Activated T-cell treated with anti-CD3 and anti-CD28 coated beads for 24 hours (primary cell): ENCODE data around the gene PRSS23.
"Not testable (repeated sequence)": the region's sequence is repeated elsewhere in the genome, so short reads cannot be mapped to it uniquely, and the experiment has no call there.

Source experiments
- DNase-seq: peaks from one replicate; pipeline ENCODE4 v3.0.0-alpha.2; 2020; ENCODE audit warnings: low read depth

Gene PRSS23

DNA sequence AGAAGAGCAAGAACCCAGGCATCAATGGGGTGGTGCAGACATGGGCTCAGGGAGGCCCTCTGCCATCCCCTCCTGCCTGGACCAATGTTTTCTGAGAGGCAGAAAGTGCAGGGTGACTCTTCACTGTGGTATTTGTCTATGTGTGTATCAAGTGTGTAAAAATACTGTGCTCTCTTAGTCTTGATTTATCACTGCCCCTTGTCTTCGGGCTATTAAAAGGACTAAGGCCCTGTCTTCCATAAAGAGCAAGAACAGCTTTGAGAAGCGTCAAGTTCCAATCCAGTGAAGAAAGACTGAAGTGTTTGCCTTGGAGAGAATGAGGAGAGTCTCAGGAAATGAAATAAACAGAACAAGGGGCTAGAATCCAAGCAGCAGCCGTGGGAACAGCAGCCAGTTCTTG is 14.4 kb downstream of the PRSS23 start:
- no peak for DNase-seq

DNA sequence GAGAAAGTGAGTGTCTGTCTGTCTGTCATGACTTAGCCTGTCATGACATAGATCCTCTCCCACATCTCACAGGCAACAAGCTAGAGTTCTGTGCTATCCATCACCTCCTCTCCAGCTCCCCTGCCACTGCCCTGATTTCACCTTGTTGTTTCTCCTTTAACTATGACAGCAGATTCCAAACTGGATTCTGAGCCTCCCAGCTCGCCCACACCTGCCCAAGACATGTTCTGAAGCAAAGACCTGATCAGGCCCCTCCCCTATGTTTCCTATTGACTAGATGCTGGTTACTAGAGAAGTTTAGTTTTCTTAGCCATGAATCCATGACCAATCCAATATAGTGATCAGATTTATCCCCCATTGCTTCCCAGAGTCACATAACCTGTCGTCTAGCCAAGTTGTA is 15.4 kb downstream of the PRSS23 start:
- DNase-seq = no peak

DNA sequence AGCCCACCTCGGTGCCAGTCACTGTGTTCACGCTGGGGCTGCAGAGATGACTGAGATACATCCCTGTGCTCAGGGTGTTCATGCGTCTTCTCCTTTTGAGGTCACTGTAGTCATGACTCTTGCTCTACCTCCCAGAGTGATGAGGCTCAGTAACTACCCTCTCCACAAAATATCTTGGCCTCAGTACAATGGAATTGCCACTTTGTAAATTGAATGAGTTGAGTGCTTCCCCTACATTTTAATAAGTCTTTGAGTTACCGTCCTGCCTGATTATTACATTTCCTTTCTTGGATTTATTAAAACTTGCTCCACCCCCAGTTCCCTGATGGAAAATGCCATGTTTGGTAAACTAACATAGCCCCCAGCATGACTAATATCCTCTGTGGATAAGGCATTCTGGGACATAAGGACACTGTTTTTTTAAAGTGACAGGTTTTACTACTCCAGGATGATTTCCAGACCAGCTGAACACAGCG is 15.9 kb downstream of the PRSS23 start:
- DNase-seq = no peak

DNA sequence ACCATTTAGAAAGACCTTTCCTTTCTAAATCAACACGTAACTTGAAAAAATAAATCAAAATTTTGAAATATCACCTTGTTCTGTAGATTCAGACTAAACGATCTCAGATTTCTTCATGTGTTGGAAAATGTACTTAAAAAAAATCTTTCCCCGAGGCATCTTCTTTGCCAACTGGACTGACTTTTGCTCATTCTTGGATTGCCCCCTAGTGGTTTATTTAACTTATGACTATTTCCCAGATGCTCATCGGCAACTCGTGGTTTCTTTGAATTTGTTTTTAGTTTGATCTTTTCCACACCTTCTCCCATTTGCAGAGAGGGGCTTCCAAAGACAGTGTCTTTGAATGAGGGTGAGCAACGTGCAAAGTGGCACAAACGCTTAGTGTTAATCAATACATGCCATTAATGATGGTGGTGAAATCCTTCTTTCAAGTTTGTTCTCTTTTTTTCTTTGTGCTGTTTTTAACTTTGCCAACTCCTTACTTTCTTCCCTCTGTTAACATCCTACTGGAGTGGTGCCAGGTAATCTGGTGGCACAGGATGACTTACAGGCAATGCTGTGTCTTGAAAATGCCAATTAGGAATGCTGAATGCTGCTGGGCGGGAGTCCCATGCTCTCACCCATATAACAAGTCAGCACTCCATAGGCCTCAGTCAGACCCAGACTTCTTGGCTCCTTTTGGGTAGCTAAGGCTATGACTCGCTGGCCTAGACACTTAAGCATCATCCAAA is 18.3 kb downstream of the PRSS23 start:
- no peak for DNase-seq

DNA sequence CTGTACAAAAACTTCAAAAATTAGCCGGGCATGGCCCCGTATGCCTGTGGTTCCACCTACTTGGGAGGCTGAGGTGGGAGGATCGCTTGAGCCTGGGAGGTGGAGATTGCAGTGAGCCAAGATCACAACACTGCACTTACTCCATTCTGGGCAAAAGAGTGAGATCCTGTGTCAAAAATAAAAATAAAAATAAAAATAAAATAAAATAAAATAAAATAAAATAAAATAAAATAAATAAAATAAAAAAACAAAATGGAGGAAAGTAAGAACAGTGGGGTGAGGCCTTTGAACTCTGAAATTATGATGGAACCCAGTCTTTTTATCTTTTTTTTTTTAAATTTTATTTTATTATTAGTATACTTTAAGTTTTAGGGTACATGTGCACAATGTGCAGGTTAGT is 23.8 kb downstream of the PRSS23 start:
- not testable (repeated sequence) for DNase-seq

DNA sequence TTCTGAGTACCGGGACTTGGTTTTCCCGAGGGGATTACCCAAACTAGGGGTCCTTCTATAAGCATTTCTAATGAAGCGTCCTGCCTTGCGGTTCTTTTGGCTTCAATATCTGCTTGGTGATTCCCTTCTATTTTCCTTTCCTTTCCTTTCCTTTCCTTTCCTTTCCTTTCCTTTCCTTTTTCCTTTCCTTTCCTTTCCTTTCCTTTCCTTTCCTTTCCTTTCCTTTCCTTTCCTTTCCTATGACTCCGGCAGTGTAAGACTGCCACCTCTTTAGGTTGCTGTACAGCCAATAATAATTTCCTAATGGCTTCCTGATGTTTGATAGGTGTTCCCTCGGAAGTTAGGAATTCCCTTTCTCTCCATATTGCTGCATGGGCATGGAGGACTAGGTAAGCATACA is 34.0 kb downstream of the PRSS23 start:
- DNase-seq = not testable (repeated sequence)

DNA sequence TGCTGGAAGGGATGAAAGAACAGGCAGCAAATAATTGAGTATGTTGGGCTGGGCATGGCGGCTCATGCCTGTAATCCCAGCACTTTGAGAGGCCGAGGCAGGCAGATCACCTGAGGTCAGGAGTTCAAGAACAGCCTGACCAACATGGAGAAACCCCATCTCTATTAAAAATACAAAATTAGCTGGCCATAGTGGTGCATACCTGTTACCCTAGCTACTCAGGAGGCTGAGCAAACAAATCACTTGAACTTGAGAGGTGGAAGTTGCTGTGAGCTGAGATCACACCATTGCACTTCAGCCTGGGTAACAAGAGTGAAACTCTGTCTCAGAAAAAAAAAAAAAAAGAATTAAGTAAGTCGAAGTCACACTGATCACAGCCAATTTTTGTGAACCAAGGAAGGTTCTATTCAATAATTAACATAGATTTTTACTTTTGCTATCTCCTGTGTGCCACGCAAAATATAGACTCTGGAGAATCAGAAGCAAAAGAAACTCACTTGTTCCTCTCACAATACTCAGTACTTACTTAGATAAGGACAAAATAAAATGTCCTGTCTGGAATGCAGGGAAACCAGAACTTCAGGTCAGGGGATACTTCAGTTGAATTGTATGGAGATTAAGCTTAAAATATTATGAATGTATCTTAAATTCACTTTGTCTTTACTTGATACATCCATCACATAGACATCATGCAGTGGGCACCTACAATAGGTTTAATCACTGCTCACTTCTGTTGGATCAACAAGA is 44.6 kb downstream of the PRSS23 start:
- not testable (repeated sequence) for DNase-seq

DNA sequence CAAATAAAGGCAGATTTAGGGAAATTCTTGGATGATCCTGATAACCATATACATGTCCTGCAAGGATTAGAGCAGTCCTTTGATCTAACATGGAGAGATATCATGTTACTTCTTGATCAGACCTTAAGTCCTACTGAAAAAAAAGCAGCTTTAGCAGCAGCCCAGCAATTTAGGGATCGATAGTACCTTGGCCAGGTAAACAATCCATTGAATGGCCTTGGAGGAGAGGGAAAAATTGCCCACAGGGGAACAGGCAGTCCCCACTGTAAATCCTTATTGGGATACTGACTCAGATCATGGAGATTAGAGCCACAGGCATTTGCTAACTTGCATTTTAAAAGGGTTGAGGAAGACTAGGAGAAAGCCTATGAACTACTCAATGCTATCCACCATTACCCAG is 47.8 kb downstream of the PRSS23 start:
- no peak for DNase-seq

DNA sequence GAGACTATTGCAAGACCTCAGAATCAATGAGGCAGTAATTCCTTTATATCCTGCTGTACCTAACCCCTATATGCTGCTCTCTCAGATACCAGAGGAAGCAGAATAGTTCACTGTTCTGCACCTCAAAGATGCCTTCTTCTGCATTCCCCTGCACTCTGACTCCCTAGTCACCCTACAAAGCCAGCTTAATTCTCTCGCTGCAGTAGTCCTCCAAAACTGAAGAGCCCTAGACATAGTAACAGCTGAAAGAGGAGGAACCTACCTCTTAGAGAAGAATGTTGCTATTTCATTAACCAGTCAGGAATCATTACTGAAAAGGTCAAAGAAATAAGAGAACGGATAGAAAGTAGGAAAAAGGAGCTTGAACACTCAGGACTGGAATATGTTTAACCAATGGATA is 49.3 kb downstream of the PRSS23 start:
- no peak for DNase-seq
